ENCODE results near the gene LRRC72. TPM values are rescaled to one million over a fixed set of nuclear protein-coding genes. Genes with fewer than 3 reads are reported as not detected.

Gene LRRC72
- total and polyA plus RNA-seq, 10 of the 15 experiments (the other 5 are each of a cell fraction or from before 2014, with no cell fraction given): not detected

DNA sequence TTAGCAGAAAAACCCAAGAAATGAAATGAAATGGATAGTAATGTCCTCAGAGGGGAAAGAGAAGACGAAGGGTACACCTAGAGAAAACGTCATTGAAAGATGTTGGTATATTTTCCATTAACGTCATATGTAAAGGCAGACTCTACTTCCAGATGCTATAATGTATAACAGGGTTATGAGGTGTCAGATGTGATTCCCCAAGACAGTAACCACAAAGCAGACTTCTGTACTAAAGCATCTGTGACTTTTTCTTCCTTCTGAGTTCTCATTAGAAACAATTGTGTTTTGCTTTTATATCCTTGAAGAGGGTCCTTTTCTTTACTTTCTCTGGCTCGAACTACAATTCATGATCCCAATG lies 37.4 kb downstream of the LRRC72 start:
- Histone ChIP-seq H3K4me1 (ENCODE audit: control insufficient read depth, insufficient read depth, low read length) (no peaks in the 10 kb centered on the region), H4K20me1 (ENCODE audit: control insufficient read depth, insufficient read depth) (no peaks in the 10 kb centered on the region), H3K4me3 (no peak overlapping the region), H3K9me3 (replicated peaks; ENCODE audit: control insufficient read depth, insufficient read depth, low read length) (no peaks in the 10 kb centered on the region), H3K27me3 (replicated peaks in 1 of 2; ENCODE audit: control insufficient read depth in 2 of 2, insufficient read depth in 2 of 2, low read length in 1 of 2) (no peaks in the 10 kb centered on the region; a peak in 1 of 4 replicates), H3K36me3 (ENCODE audit: control insufficient read depth in 2 of 2, insufficient read depth in 2 of 2, low read length in 1 of 2) (no peaks in the 10 kb centered on the region), H3K4me2 (ENCODE audit: control insufficient read depth, insufficient read depth) (no peak overlapping the region), H2AFZ (ENCODE audit: control insufficient read depth, low read depth, low read length) (no peak overlapping the region; the same call in 1 of the 2 replicates), H3K9ac (ENCODE audit: control insufficient read depth, insufficient read depth, low read length) (no peak overlapping the region), H3K27ac (ENCODE audit: control insufficient read depth, insufficient read depth) (no peak overlapping the region), H3K79me2 (ENCODE audit: control insufficient read depth, insufficient read depth, low read length) (no peaks in the 10 kb centered on the region)
- 39% methylated on average over 4 of the region's 4 CpGs for WGBS (ENCODE audit: insufficient coverage, insufficient replicate concordance, low lambda C conversion rate, missing lambda C conversion rate)
- ChIA-PET RAD21 (ENCODE audit: unreplicated experiment) (interaction anchor here (0.7 to 2.2 kb wide), 9 partner anchors 11 to 1847 kb away, joined by 3 to 23 read pairs (median 6); no protein-coding TSS in a partner anchor), SMC1A (ENCODE audit: uncharacterized antibody, unreplicated experiment) (interaction anchor here (0.7 to 2.1 kb wide), 10 partner anchors 12 to 1039 kb away, joined by 3 to 22 read pairs (median 3); no protein-coding TSS in a partner anchor), POLR2A (no interaction called here), CTCF (interaction anchor here (0.6 to 4.8 kb wide), 27 partner anchors 12 to 1864 kb away, joined by 3 to 81 read pairs (median 4); no protein-coding TSS in a partner anchor)
- no peak for DNase-seq (ENCODE audit: low read depth, low spot score)
- FAIRE-seq: no peak
- BruUV-seq (replicated peaks): no TSS peak
- intact Hi-C loops (cut with micrococcal nuclease; ENCODE audit: unreplicated experiment) (loop anchor here (2.0 kb wide), 1 partner anchor 131 kb away; no protein-coding TSS in a partner anchor), in situ Hi-C loops (cut with MboI) (loop anchor here (25.0 kb wide), 1 partner anchor 1252 kb away; no protein-coding TSS in a partner anchor)
- peak; percentile 52 for ATAC-seq
- TF ChIP-seq HDAC2 (IDR thresholded peaks at IDR 0.05) (no peak), ZNF217 (IDR thresholded peaks at IDR 0.05) (no peak), BMI1 (IDR thresholded peaks at IDR 0.05; ENCODE audit: borderline replicate concordance) (no peak), TBL1XR1 (IDR thresholded peaks at IDR 0.05; ENCODE audit: low read depth, low read length) (no peak), MTA3 (IDR thresholded peaks at IDR 0.05; ENCODE audit: borderline replicate concordance, low read length) (no peak), PKNOX1 (IDR thresholded peaks at IDR 0.05) (no peak), MLLT1 (IDR thresholded peaks at IDR 0.05) (no peak), POLR2AphosphoS2 (IDR thresholded peaks at IDR 0.05; ENCODE audit: low read depth, low read length) (no peak), NRF1 (conservative IDR thresholded peaks at IDR 0.05; ENCODE audit: low read depth, low read length) (no peak), ZBTB33 (IDR thresholded peaks at IDR 0.05) (no peak), ZSCAN29 (IDR thresholded peaks at IDR 0.05) (no peak), SUZ12 (IDR thresholded peaks at IDR 0.05; ENCODE audit: unreplicated experiment) (no peak), RBBP5 (conservative IDR thresholded peaks at IDR 0.05) (no peak), CBFB (IDR thresholded peaks at IDR 0.05; ENCODE audit: low read depth) (no peak), RFX5 (IDR thresholded peaks at IDR 0.05; ENCODE audit: low read depth, low read length) (no peak)
- TF ChIP-seq, protein P1, sequence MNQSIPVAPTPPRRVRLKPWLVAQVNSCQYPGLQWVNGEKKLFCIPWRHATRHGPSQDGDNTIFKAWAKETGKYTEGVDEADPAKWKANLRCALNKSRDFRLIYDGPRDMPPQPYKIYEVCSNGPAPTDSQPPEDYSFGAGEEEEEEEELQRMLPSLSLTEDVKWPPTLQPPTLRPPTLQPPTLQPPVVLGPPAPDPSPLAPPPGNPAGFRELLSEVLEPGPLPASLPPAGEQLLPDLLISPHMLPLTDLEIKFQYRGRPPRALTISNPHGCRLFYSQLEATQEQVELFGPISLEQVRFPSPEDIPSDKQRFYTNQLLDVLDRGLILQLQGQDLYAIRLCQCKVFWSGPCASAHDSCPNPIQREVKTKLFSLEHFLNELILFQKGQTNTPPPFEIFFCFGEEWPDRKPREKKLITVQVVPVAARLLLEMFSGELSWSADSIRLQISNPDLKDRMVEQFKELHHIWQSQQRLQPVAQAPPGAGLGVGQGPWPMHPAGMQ (IDR thresholded peaks at IDR 0.05; ENCODE audit: borderline replicate concordance): no peak
- TF ChIP-seq, protein P2, sequence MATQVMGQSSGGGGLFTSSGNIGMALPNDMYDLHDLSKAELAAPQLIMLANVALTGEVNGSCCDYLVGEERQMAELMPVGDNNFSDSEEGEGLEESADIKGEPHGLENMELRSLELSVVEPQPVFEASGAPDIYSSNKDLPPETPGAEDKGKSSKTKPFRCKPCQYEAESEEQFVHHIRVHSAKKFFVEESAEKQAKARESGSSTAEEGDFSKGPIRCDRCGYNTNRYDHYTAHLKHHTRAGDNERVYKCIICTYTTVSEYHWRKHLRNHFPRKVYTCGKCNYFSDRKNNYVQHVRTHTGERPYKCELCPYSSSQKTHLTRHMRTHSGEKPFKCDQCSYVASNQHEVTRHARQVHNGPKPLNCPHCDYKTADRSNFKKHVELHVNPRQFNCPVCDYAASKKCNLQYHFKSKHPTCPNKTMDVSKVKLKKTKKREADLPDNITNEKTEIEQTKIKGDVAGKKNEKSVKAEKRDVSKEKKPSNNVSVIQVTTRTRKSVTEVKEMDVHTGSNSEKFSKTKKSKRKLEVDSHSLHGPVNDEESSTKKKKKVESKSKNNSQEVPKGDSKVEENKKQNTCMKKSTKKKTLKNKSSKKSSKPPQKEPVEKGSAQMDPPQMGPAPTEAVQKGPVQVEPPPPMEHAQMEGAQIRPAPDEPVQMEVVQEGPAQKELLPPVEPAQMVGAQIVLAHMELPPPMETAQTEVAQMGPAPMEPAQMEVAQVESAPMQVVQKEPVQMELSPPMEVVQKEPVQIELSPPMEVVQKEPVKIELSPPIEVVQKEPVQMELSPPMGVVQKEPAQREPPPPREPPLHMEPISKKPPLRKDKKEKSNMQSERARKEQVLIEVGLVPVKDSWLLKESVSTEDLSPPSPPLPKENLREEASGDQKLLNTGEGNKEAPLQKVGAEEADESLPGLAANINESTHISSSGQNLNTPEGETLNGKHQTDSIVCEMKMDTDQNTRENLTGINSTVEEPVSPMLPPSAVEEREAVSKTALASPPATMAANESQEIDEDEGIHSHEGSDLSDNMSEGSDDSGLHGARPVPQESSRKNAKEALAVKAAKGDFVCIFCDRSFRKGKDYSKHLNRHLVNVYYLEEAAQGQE (IDR thresholded peaks at IDR 0.05; ENCODE audit: low read depth, low read length): no peak
